PC-3 (cell line): ENCODE results near the gene SH3PXD2B. TPM values are rescaled to one million over a fixed set of nuclear protein-coding genes. Genes with fewer than 3 reads are reported as not detected.

Source experiments
- ATAC-seq: fragments of 200-7000 bp; cut with Tn5 transposase; 2 replicates; pipeline ENCODE4 v1.9.1; 2020; ENCODE audit warnings: mild to moderate bottlenecking, moderate library complexity
- BruUV-seq: library from RNA; stranded (reverse); fragments of 400-500 nt; replicated peaks from 2 replicates; lab custom pipeline; 2021; lab: Mats Ljungman, UMichigan
- CTCF ChIA-PET: fragments of 300-600 bp; sonication (Branson Sonifier 250); formaldehyde crosslinking; loops from one replicate; lab custom pipeline; 2022; ENCODE audit warnings: antibody characterized with exemption; lab: Charles Lee
- POLR2A ChIA-PET: fragments of 300-600 bp; sonication (Branson Sonifier 250); formaldehyde crosslinking; loops from one replicate; lab custom pipeline; 2022; ENCODE audit warnings: antibody characterized with exemption; ENCODE audit not compliant: unreplicated experiment; lab: Charles Lee
- DNase-seq: peaks from one replicate; pipeline ENCODE4 v3.0.0-alpha.2; 2015
- H2AFZ ChIP-seq: fragments of 300-600 bp; sonication (generic); 2 replicates; pipeline ENCODE4 v1.6.0; 2016; ENCODE audit warnings: antibody characterized with exemption, low read length
- H3F3A ChIP-seq: fragments of 300-600 bp; sonication (generic); one replicate; pipeline ENCODE4 v1.6.0; 2017; ENCODE audit warnings: antibody characterized with exemption, low read length, control low read depth, mild to moderate bottlenecking; ENCODE audit not compliant: unreplicated experiment
- H3K27ac ChIP-seq: fragments of 300-600 bp; sonication (generic); 2 replicates; pipeline ENCODE4 v1.5.1; 2016; ENCODE audit warnings: mild to moderate bottlenecking, low read length
- H3K27me3 ChIP-seq: fragments of 300-600 bp; sonication (generic); 2 replicates; pipeline ENCODE4 v1.6.1; 2016; ENCODE audit warnings: low read length, mixed read lengths
- H3K36me3 ChIP-seq: fragments of 300-600 bp; sonication (generic); 2 replicates; pipeline ENCODE4 v1.6.1; 2016; ENCODE audit warnings: low read depth, mixed run types, low read length, mixed read lengths
- H3K4me1 ChIP-seq: fragments of 300-600 bp; sonication (generic); 2 replicates; pipeline ENCODE4 v1.5.1; 2016; ENCODE audit warnings: low read length; ENCODE audit not compliant: insufficient read depth
- H3K4me2 ChIP-seq: fragments of 300-600 bp; sonication (generic); 2 replicates; pipeline ENCODE4 v1.6.0; 2016; ENCODE audit warnings: low read length
- H3K4me3 ChIP-seq: fragments of 300-600 bp; sonication (generic); 2 replicates; pipeline ENCODE4 v1.5.1; 2016; ENCODE audit warnings: mild to moderate bottlenecking, low read length, mixed read lengths
- H3K79me2 ChIP-seq: fragments of 300-600 bp; sonication (generic); 2 replicates; pipeline ENCODE4 v1.6.1; 2017; ENCODE audit warnings: low read length, mixed read lengths
- H3K9ac ChIP-seq: fragments of 300-600 bp; sonication (generic); 2 replicates; pipeline ENCODE4 v1.6.0; 2016; ENCODE audit warnings: mild to moderate bottlenecking, low read length
- H3K9me2 ChIP-seq: fragments of 300-600 bp; sonication (generic); replicated peaks from 2 replicates; pipeline ENCODE4 v1.6.1; 2016; ENCODE audit warnings: mixed run types, low read length, mixed read lengths
- H3K9me3 ChIP-seq: fragments of 300-600 bp; sonication (generic); 2 replicates; pipeline ENCODE4 v1.6.1; 2016; ENCODE audit warnings: low read length, mixed read lengths
- H4K20me1 ChIP-seq: fragments of 300-600 bp; sonication (generic); 2 replicates; pipeline ENCODE4 v1.6.1; 2016; ENCODE audit warnings: low read length, mixed read lengths
- CTCF ChIP-seq: fragments of 300-600 bp; sonication (generic); conservative IDR thresholded peaks from 2 replicates; pipeline ENCODE4 v1.5.1; 2017; ENCODE audit warnings: antibody characterized with exemption, low read depth, mild to moderate bottlenecking, low read length
- EZH2 ChIP-seq: fragments of 300-600 bp; sonication (generic); IDR thresholded peaks from one replicate; pipeline ENCODE4 v1.6.1; 2017; ENCODE audit warnings: antibody characterized with exemption, mild to moderate bottlenecking, low read length; ENCODE audit not compliant: unreplicated experiment
- EZH2phosphoT487 ChIP-seq: fragments of 300-600 bp; sonication (generic); IDR thresholded peaks from 2 replicates; pipeline ENCODE4 v1.6.1; 2018; ENCODE audit warnings: mild to moderate bottlenecking, antibody characterized with exemption, low read length, borderline replicate concordance
- intact Hi-C: fragments of 100-400 bp; cut with micrococcal nuclease; formaldehyde crosslinking; loops from 2 replicates; pipeline ENCODE4 v1.9.0; 2023
- total RNA-seq: library from RNA; depleted of rRNA; stranded (reverse); fragments of >200 nt; gene quantifications from 2 replicates; pipeline ENCODE4 v1.2.3, GENCODE V29; 2014

Gene SH3PXD2B
- total RNA-seq, 1 experiment from 2014 or later: 9.8 TPM

- ATAC-seq (peak; percentile 34), DNase-seq (no peak)
- Histone ChIP-seq H3K79me2 (no peaks in the 10 kb centered on the region), H4K20me1 (no peaks in the 10 kb centered on the region), H3F3A (no peaks in the 10 kb centered on the region), H3K27me3 (no peaks in the 10 kb centered on the region), H3K9ac (peak overlapping the region; percentile 54; the same call in 1 of the 2 replicates), H3K36me3 (no peaks in the 10 kb centered on the region), H2AFZ (peak overlapping the region; percentile 69), H3K4me1 (peaks cover 34% of the 10 kb centered on the region), H3K9me2 (no peaks in the 10 kb centered on the region), H3K4me2 (peak overlapping the region; percentile 93), H3K9me3 (no peaks in the 10 kb centered on the region), H3K4me3 (peak overlapping the region; percentile 72), H3K27ac (no peak overlapping the region)
- intact Hi-C loops: loop anchor here (2.0 to 10.0 kb wide), 4 partner anchors 43 to 169 kb away; partner anchors contain the start of gene UBTD2
- POLR2A ChIA-PET: no interaction called here
- BruUV-seq: no TSS peak
- CTCF ChIA-PET: no interaction called here
- TF ChIP-seq EZH2phosphoT487: no peak
- no peak for TF ChIP-seq EZH2
- no peak for TF ChIP-seq CTCF
These were observed 353 bp downstream of the SH3PXD2B start for GRCh38 chr5:172453986-172454357.

GRCh38 chr5:172453206-172453985 is 929 bp downstream of the SH3PXD2B start:
- intact Hi-C loops: loop anchor here (2.0 to 10.0 kb wide), 4 partner anchors 43 to 169 kb away; partner anchors contain the start of gene UBTD2
- ChIA-PET POLR2A (interaction anchor here (0.7 kb wide), 2 partner anchors 46 to 551 kb away, joined by 3 to 4 read pairs; no protein-coding TSS in a partner anchor), CTCF (no interaction called here)
- Histone ChIP-seq H3K4me2 (peak overlapping the region; percentile 93), H2AFZ (peak overlapping the region; percentile 69; the same call in 1 of the 2 replicates), H3K9ac (peak overlapping the region; percentile 54; the same call in 1 of the 2 replicates), H3K27me3 (no peaks in the 10 kb centered on the region), H3K36me3 (no peaks in the 10 kb centered on the region), H3K9me3 (no peaks in the 10 kb centered on the region), H4K20me1 (no peaks in the 10 kb centered on the region), H3K27ac (no peak overlapping the region), H3K4me1 (peaks cover 34% of the 10 kb centered on the region), H3K4me3 (peak overlapping the region; percentile 72), H3K9me2 (no peaks in the 10 kb centered on the region), H3F3A (no peaks in the 10 kb centered on the region), H3K79me2 (no peaks in the 10 kb centered on the region)
- TF ChIP-seq EZH2 (no peak), CTCF (0 out of 2 replicates have a peak, but pooled peaks have one; percentile 13)
- ATAC-seq (no peak), DNase-seq (no peak)
- BruUV-seq: TSS peak; percentile 62
